GM08714 (cell line): ENCODE measurements around the gene CCDC63.

ENCODE experiments used
- H3K4me3 ChIP-seq: fragments of 200-500 bp; sonication (Bioruptor generic); 2 replicates; pipeline ENCODE4 v1.5.1; 2014; ENCODE audit warnings: mild to moderate bottlenecking, low read length, inconsistent platforms
- ZNF274 ChIP-seq: IDR thresholded peaks from 2 replicates; pipeline ENCODE4 v1.6.1; 2012; ENCODE audit warnings: mild to moderate bottlenecking, low read depth, low read length

CCDC63 gene

DNA sequence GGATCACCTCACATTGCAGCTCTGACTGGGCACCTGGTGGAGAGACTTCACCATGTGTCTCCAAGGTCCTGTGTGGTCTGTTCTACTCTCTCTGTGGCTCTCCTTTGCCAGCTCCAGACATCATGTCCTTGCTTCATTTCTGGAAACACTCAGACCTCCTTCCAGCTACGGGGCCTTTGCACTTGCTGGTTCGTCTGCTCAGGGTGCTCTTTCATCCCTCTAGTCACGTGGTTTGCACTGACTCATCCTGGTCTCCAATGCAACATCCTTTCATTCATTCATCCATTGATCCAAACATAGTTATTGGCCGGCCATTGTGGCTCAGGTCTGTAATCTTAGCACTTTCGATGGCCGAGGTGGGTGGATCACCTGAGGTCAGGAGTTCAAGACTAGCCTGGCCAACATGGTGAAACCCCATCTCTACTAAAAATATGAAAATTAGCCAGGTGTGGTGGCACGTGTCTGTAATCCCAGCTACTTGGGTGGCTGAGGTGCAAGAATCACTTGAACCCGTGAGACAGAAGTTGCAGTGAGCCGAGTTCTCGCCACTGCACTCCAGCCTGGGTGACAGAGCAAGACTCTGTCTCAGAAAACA, 23.9 kb upstream of the CCDC63 start:
- no peak for TF ChIP-seq ZNF274
- H3K4me3 ChIP-seq: no peak overlapping the region

DNA sequence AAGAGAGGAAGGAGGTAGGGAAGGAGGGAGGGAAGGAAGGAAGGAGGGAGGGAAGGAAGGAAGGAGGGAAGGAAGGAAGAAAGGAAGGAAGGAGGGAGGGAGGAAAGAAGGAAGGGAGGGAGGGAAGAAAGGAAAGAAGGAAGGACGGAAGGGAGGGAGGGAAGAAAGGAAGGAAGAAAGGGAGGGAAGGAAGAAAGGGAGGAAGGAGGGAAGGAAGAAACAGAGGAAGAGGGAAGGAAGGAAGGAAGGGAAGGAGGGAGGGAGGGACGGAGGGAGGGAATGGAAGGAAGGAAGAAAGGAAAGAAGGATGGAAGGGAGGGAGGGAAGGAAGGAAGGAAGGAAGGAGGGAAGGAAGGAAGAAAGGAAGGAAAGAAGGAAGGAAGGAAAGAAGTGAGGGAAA, 22.4 kb upstream of the CCDC63 start:
- TF ChIP-seq ZNF274: no peak
- H3K4me3 ChIP-seq: no peak overlapping the region

- H3K4me3 ChIP-seq: no peak overlapping the region
- no peak for TF ChIP-seq ZNF274
Observed at GRCh38 chr12:110825530-110825929, 21.3 kb upstream of the CCDC63 start.

DNA sequence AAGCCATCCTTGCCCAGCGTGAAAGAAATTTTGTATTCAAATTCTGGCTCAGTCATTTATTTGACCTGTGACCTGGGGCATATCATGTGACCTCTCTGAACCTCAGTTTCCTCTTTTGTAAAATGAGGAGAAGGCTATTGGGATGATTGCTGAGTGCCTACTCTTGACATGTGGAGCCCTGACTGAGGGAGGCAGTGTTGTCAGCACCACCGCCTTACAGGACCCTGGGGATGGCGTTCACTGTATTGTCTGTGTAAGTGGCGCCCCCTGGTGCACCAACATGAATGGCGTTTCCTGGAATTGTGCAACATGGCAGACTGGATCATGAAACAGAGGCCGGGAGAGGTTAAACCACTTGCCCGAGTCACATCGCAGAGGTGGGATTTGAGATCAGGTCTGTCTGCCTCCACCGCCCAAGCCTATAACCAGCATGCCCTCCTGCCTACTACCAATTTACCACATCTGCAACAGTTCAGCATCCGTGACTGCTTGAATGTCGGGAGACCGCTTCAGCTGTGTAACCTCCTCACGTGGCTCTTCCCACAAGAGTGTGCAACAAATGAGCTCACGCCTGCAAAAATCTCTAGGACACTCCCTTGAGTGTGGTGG, 20.1 kb upstream of the CCDC63 start:
- no peak for TF ChIP-seq ZNF274
- H3K4me3 ChIP-seq: peak overlapping the region; percentile 9; the same call in 1 of the 2 replicates

GRCh38 chr12:110829308-110829707, 17.5 kb upstream of the CCDC63 start:
- H3K4me3 ChIP-seq: no peak overlapping the region
- TF ChIP-seq ZNF274: no peak

GRCh38 chr12:110836291-110836690, 10.5 kb upstream of the CCDC63 start:
- TF ChIP-seq ZNF274: no peak
- H3K4me3 ChIP-seq: no peak overlapping the region

DNA sequence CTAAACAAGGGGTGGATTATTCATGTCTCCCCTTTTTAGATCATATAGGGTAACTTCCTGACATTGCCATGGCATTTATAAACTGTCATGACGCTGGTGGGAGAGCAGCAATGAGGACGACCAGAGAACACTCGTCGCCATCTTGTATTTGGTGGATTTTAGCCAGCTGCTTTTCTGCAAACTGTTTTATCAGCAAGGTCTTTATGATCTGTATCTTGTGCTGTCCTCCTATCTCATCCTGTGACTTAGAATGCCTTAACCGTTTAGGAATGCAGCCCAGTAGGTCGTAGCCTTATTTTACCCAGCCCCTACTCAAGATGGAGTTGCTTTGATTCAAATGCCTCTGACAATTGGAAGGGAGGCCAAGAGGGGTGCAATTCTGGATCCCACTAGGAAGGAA, 5.8 kb upstream of the CCDC63 start:
- no peak overlapping the region for H3K4me3 ChIP-seq
- no peak for TF ChIP-seq ZNF274

DNA sequence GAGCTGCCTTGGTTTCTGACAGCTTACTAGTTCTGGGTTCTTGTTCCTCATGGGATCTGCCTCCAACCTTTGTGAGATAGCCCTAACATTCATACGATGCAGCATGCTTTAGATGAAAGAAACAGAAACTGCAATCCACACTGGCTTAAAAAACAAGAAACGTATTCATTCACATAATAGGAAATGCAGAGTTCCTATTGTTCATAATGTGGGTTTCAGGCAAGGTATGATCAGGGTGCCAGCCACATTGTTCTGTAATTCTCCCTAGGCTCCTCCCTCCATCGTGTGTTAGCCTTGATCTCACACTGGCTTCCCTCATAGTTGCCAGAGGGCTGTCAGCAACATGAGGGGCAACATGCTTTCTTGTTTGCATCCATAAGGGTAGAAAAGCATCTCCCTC, 2.7 kb upstream of the CCDC63 start:
- no peak for TF ChIP-seq ZNF274
- no peak overlapping the region for H3K4me3 ChIP-seq

DNA sequence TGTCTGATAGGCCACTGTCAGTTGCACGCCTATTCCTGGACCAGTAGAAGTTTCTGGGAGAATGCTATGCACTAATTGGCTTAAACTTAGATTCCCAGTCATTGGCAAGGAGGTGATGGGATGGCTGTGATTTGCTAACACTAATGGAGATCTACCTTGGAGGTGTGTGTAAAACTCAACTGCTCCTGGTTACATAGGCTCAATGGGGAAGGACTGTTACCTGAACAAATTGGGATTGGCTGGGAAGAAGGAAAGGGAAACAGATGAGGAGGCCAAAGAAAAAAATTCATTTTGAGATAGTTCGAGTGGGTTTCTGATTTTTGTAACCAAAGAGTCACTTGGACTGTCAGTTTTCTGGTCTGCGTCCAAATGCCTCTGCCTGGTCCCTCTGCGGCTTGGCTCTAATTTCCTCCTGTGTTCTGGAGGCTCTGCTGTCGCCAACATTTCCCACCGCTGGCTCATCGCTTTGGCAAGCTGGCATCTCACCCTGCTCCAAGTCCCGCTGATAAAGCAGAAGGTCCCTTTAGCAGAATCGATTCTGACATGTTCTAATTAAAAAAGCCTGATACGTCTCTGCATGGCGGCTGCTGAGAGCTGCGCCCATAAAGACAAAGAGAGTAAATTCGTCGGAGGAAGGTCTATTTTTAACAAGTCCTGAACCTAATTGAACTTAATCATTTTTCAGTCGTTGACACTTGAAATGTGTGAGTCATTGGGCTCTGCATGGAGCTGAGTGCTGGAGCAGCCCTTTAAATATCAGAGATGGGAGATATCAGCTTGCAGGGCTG, 2.0 kb upstream of the CCDC63 start:
- no peak for TF ChIP-seq ZNF274
- H3K4me3 ChIP-seq: no peak overlapping the region

GRCh38 chr12:110845339-110845682, 1.5 kb upstream of the CCDC63 start:
- no peak overlapping the region for H3K4me3 ChIP-seq
- no peak for TF ChIP-seq ZNF274

- no peak for TF ChIP-seq ZNF274
- no peak overlapping the region for H3K4me3 ChIP-seq
Observed at GRCh38 chr12:110848314-110848923, 1.6 kb downstream of the CCDC63 start.

- no peak for TF ChIP-seq ZNF274
- H3K4me3 ChIP-seq: no peak overlapping the region
Observed at GRCh38 chr12:110849221-110849620, 2.4 kb downstream of the CCDC63 start.

DNA sequence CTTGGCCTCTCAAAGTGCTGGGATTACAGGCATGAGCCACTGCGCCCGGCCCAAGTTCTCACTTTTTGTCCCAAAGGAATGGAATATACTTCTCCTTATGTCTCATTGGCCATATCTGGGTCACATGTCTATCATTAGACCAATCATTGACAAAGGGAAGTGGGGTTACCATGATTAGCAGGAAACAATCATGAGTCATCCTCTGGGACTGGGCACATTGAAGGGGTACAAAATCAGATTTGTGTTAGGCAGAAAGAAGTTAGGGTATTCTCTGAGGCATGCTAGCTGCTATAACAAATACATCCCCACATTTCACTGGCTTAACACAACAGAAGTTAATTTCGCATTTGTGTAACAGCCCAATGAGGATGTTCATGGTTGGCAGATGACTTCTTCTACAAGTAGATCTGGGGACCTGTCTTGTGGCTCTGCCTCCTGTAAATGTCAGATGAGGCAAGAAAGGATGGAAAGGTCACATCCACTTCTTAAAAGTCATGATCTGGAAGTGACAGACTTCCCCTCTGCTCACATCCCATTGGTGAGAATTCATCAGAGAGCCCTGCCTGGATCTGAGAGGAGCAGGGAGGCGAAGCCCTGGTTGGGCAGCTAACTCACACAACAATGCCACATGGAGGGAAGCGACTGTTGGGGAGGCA, 3.1 kb downstream of the CCDC63 start:
- H3K4me3 ChIP-seq: no peak overlapping the region
- no peak for TF ChIP-seq ZNF274

DNA sequence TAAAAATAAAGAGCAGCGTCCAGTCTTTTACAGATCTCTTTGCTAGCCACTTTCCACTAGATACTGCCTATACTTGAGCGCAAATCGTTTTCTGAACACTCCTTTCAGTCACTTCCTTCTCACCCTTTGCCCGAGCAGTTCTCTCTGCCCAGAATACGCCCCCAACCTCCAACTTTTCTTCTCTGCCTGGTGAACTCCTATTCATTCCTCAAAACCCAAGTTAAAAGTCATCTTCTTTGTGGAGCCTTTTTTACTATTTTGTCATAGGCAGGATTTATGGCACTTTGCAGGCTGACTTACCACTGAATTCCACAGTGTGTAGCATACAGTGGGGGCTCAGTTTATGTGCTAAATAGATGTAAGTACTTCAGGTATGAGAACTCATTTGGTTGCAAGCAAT, 4.0 kb downstream of the CCDC63 start:
- H3K4me3 ChIP-seq: no peak overlapping the region
- no peak for TF ChIP-seq ZNF274
